HG02759 (cell line): ENCODE measurements around the gene DGCR6.
"Not testable (repeated sequence)": the region's sequence is repeated elsewhere in the genome, so short reads cannot be mapped to it uniquely, and the experiment has no call there.

Source experiments
- ATAC-seq: cut with Tn5 transposase; IDR thresholded peaks from one replicate; pipeline ENCODE4 v1.9.1; 2021; ENCODE audit warnings: mild to moderate bottlenecking, moderate library complexity; ENCODE audit not compliant: unreplicated experiment

DGCR6 gene

DNA sequence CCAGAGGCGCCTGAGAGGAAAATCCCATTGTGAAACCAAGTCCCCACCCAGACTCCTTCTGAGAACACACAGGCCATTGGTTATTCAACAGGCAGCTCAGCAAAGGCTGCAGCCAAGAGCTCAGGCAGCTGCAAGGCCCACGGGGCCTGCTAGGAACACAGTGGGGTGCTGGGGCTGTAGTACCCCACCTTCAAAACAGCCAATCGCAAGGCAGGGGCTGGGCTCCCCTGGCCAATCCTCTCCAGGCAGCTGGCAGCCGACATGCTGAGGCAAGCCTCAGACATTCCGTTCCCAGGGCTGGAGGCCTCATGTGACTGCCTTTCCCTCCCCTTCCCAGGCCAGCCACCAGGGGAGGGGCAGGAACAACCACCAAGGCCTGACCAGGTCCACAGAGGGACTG is 23.3 kb downstream of the DGCR6 start:
- ATAC-seq, result no peak

DNA sequence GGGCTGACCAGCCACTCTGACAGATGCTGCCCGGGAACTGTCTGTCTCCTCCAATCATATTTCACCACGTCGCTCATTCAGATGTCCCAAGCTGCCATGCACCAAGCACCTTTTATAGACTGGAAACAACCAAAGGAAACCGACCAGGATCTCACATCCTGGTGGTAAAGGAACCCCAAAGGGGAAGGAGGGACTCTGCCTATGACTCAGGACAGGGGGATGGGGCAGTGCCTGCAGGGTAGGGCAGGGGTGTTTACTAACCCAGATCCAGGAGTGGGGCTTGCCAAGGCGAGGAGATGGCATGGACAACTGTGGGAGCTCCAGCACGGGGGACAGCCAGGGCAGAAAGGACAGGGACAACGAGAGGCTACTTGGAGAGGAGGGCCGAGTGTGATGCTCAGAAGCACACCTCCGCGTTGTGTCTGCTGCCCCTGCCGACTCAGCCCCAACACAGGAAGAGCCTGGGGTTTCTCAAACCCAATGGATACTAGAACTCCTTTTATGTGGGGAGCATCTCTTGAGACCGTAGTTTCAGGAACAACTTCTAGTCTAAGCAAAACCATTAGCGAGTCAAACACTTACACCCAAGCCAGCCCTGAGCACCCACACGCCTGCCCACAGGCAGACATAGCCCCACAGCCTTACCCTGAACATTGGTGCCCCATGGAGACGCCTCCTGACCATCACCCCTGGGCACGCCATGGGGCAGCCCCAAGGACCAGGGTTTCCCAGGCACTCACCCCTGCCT is 26.0 kb downstream of the DGCR6 start:
- ATAC-seq, result no peak

DNA sequence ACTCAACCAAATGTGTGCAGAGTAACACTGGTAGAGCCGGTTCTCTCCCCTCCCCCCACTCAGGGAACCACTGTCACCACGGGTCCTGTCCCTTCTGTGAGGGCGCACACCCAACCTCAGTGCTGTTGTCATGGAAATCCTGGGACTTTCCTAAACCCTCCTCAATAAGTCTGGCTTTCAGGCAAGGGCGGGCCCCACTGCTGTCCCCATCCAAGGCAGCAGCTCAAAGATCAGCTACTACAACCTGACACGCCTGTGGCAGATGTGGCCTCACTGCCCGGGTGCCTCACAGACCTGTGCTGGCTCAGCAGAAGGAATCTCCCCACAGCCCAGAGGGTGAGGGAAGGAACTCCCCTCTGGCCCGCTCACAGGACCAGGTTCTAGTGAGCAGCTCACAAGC is 27.8 kb downstream of the DGCR6 start:
- no peak for ATAC-seq

DNA sequence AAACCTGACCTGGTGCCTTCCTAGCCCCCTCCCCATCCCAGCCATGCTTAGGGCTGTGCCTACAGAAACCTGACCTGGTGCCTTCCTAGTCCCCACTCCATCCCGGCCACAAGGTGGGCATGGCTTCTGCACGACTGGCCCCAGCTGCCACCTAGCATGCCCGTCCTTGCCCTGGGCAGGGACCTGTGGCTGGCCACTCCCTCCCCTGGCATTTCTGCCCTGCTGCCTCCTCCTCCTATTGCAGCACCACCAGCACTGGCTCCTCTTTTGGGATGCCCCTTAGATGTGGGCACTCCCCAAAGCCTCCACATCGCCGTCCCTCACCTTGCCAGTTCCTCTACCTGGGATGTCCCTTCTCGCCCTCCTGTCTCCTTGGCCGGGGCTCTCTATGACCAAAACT is 28.6 kb downstream of the DGCR6 start:
- ATAC-seq, result not testable (repeated sequence)

DNA sequence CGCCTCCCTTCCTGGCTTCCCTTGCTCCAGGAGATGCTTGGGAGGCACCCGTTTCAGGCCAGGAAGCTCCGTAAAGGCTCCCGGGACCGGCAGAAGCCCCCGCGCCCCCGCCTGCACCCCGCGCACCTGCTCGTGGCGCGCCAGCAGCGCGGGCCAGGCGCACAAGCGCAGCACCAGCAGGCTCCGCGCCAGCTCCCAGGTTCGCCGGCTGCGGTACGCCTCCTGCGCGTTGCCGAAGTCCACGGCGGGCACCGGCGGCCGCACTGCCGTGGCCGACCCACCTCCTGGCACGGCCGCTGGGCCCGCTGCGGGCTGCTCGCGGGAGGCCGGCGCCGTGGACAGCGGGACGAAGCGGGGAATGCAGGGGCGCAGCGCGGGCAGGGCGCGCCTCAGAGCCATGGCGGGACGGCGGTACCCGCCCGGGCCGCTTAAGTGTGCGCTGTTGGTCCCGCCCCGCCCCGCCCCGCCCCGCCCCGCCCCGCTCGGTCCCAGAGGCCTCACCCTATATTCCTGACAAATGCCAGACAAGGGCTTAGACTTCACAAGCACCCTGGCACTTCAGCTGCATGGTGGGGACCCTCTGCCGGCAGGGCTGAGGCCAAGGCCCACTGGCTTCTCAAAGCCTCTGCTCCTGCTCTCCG is 29.9 kb downstream of the DGCR6 start, which contains the start of gene PRODH:
Gene PRODH, minus strand, starts transcription at position 405 of the 641 bp plus-strand sequence. Its CDS starts 6 bp downstream, at position 399.
- no peak for ATAC-seq

- ATAC-seq, result not testable (repeated sequence)
Observed at GRCh38 chr22:18938691-18939090, 32.6 kb downstream of the DGCR6 start.

GRCh38 chr22:18947105-18947504 is 41.0 kb downstream of the DGCR6 start:
- not testable (repeated sequence) for ATAC-seq

DNA sequence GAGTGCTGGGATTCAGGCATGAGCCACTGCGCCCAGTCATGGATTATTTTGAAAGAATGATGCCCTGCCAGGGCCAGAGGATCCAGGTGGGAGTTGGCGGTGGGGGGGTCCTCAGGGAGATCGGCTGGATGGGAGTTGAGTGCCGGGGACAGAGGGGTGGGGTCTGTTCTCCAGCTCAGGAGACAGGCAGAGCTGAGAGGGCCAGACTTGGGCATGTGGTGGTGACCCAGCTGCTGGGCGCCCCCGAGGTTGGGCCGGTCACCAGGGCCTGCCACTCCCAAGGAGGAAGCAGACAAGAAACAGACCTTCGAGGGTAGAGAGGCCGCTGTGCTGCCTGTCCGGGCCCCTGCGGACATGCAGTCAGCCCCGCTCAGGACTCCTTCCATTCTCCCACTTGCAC is 41.8 kb downstream of the DGCR6 start:
- ATAC-seq, result no peak

GRCh38 chr22:18950141-18950540 is 44.0 kb downstream of the DGCR6 start:
- ATAC-seq, result no peak

DNA sequence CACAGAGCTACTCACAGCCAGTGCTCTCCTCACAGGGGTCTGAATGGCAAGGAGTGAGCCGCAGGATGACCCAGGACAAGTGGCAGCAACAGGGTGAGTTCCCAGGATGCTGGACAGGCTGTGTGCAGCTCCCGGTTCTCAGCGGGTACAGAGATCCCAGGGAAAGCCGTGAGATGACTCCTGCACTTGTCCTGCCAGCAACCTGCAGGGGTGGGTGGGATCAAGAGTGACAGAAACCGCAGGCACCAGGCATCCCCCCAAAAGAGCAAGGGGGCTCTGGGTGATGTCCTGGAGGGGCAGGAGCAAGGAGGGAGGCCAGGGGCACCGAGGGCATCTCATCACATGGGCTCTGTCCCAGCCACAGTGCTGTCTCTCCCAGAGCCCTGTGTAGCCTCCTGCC is 45.9 kb downstream of the DGCR6 start:
- no peak for ATAC-seq

DNA sequence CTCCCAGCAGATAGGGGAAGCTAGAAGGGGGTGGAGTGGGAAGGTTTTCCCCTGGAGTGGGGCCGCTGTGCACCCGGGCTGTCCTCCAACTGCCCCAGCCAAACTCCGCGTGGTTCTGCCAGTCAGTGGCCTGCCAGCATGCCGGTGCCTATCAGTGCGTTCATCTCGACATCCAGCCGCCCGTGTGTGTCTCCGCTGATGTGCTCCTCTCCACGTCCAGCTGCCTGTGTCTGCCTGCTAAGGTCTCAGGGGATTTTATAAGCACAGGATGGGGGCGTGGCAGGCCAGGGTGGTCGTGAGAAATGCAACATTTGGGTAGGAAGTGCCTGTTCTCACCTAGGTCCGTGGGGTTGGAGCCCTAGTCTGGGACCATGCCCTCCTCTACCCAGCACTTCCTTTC is 47.0 kb downstream of the DGCR6 start:
- ATAC-seq, result not testable (repeated sequence)

DNA sequence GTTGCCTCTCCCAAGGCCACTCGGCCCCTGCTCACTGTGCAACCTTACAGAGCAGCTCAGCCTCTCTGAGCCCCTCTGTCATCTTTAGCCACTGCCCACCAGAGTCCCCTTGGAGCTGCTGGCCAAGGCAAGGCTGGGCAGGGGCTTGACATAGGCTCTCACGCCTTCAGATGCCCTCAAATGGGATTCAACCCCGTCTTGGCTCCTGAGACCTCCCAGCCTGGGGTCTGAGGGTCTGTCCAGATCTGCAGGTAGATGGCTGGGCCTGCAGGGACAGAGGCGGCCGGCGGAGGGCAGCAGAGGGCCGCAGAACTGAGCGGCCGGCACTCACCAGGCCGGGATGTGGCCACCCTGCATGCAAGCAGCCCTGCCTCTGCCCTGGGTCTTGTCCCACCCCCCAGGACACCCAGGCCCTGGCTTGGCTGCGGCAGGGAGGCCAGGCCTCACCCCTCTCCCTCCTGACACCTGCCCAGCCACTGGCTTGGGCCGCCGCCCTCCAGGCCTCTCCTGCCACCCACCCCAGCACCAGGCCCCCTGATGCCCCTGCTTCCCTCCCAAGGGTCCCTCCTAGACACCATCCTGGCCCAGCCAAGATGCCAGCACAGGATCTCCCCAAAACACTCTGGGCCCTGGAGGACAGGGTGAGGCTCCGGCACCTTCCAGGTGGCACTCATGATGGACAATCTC is 48.3 kb downstream of the DGCR6 start:
- not testable (repeated sequence) for ATAC-seq

DNA sequence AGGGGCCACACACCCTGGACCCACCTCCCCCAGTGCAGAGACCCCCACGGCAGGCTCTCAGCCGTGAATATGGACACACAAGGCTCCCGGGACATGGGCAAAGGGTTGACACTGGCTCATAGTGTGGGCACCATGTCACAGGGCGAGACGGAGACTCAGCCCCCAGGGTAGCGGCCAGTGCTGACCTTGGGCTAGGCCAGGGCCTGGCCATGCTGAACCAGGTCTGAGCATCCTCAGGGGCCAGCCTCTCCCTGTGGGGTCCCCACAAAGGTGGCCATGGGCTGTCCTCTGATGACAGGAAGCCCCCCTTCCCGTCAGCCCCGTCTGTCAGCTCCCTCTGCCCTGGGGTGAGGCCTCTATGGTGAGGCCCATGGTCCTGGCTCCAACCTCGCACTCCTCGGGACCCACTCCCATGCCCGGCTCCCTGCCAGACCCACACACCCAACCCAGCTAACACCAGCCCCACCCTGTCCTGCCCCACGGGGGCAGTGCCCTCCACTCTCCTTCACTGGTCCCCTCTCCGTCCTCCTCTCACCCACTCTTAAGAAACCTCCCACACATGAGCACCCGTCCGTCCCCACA is 49.0 kb downstream of the DGCR6 start:
- ATAC-seq, result no peak

DNA sequence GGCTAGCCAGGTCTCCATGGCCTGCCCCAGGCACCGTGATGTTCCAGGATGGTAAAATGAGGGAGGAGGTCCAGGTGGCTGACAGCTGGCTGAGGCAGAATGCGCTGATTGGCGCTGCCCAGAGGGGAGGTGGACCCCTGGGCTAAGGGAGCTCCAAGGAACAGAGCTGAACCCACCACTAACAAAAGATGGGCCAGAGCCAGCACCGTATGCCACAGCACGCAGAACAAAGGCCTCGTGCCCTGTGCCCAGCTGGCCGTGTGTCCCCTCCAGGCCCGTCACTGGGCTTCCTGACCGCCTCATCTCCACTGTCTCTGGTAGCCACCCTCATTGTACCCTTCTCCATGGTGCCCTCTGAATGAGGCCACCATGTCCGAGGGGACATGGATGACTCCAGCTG is 49.6 kb downstream of the DGCR6 start:
- no peak for ATAC-seq

GRCh38 chr22:18956121-18956895 is 50.2 kb downstream of the DGCR6 start:
- not testable (repeated sequence) for ATAC-seq

DNA sequence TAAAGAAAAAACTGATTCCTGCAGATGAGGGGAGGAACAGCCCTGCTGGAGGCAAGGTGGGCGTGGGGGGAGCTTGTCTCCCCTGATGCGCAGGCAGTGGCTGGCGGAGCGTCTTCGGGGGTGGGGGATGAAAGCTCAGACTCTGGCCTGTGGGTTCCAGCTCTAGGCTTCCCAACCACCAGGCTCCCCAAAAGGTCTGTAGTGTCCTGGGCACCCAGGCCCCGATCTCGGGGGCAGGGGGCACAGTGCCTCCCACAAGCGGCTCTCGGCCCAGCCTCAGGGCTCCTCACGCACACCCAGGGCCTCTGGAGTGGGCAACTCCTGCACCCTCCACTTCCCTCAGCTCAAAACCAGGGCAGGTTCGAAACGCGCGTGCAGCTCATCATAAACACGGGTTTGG is 50.8 kb downstream of the DGCR6 start:
- not testable (repeated sequence) for ATAC-seq

GRCh38 chr22:18957621-18958320 is 51.7 kb downstream of the DGCR6 start:
- ATAC-seq, result not testable (repeated sequence)

DNA sequence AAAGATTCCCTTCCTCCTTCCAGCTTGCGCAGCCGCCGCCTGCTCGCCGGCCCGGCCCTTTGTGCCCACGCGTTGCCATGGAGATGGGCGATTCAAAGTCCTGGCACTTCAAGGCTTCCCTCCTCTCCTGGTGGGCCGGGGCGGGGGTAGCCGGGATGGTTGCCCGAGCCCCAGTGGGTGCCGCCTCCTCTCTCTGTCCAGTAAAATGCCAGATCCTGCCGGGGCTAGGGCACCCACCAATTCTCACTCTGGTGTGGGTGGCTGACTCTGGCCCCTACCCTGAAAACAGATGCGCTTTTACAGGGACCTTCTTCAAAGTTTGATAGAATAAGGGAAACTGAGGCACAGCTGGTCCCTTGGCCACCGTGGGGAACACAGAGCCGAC is 52.2 kb downstream of the DGCR6 start:
- ATAC-seq, result not testable (repeated sequence)

GRCh38 chr22:18958738-18959137 is 52.6 kb downstream of the DGCR6 start:
- not testable (repeated sequence) for ATAC-seq

GRCh38 chr22:18959266-18959665 is 53.1 kb downstream of the DGCR6 start:
- ATAC-seq, result not testable (repeated sequence)
